G401 (cell line): ENCODE data around the gene SHISAL2A. TPM values are rescaled to one million over a fixed set of nuclear protein-coding genes. Genes with fewer than 3 reads are reported as not detected.

Source experiments
- DNase-seq: peaks from one replicate; pipeline ENCODE4 v3.0.0-alpha.2; 2015; ENCODE audit warnings: low spot score
- in situ Hi-C: cut with HindIII; loops from 2 replicates; pipeline ENCODE4 v1.10.0; 2016; ENCODE audit warnings: low sequenced_read_pairs, mixed read lengths
- total RNA-seq: library from RNA; depleted of rRNA; stranded (reverse); fragments of >200 nt; shearing (Covaris generic); gene quantifications from 2 replicates; pipeline ENCODE4 v1.2.3, GENCODE V29; 2014; rRNA removed

SHISAL2A gene
- total RNA-seq, result not detected in 2 replicates

GRCh38 chr1:52632732-52633290 lies at the start of gene SHISAL2A:
SHISAL2A (plus strand) TSS chr1:52633168; CDS start chr1:52633494, 326 bp downstream.
- in situ Hi-C loops, result no loop called here
- no peak for DNase-seq

GRCh38 chr1:52585474-52585873 lies 47.5 kb upstream of the SHISAL2A start:
- no peak for DNase-seq
- in situ Hi-C loops, result no loop called here

GRCh38 chr1:52588027-52588426 lies 44.9 kb upstream of the SHISAL2A start:
- in situ Hi-C loops, result no loop called here

GRCh38 chr1:52588535-52588934 lies 44.4 kb upstream of the SHISAL2A start:
- no peak for DNase-seq
- in situ Hi-C loops, result no loop called here

More at GRCh38 chr1:52588027-52588426, 44.9 kb upstream of the SHISAL2A start:
- DNase-seq, result no peak

- in situ Hi-C loops, result no loop called here
Measured at GRCh38 chr1:52590266-52590665, 42.7 kb upstream of the SHISAL2A start.

GRCh38 chr1:52592637-52593323 lies 40.2 kb upstream of the SHISAL2A start:
- no peak for DNase-seq
- in situ Hi-C loops, result no loop called here

More at GRCh38 chr1:52590266-52590665, 42.7 kb upstream of the SHISAL2A start:
- no peak for DNase-seq

GRCh38 chr1:52593495-52593894 lies 39.5 kb upstream of the SHISAL2A start:
- DNase-seq, result no peak
- in situ Hi-C loops, result no loop called here

GRCh38 chr1:52595061-52595460 lies 37.9 kb upstream of the SHISAL2A start:
- in situ Hi-C loops, result no loop called here
- no peak for DNase-seq

GRCh38 chr1:52597912-52598311 lies 35.1 kb upstream of the SHISAL2A start:
- in situ Hi-C loops, result no loop called here
- no peak for DNase-seq

GRCh38 chr1:52598729-52599128 lies 34.2 kb upstream of the SHISAL2A start:
- DNase-seq, result no peak
- in situ Hi-C loops, result no loop called here

GRCh38 chr1:52599236-52599635 lies 33.7 kb upstream of the SHISAL2A start:
- no peak for DNase-seq
- in situ Hi-C loops, result no loop called here

- no peak for DNase-seq
- in situ Hi-C loops, result no loop called here
Measured at GRCh38 chr1:52600533-52601179, 32.3 kb upstream of the SHISAL2A start.

GRCh38 chr1:52601519-52601918 lies 31.4 kb upstream of the SHISAL2A start:
- in situ Hi-C loops, result no loop called here
- no peak for DNase-seq

- in situ Hi-C loops, result no loop called here
- DNase-seq, result peak; percentile 44
Measured at GRCh38 chr1:52601991-52602855, 30.7 kb upstream of the SHISAL2A start, which contains the start of gene GPX7. GPX7 (plus strand) TSS chr1:52602371; CDS start chr1:52602410, 39 bp downstream.

GRCh38 chr1:52602856-52603600 lies 29.9 kb upstream of the SHISAL2A start:
- DNase-seq, result peak; percentile 25
- in situ Hi-C loops, result no loop called here

- peak; percentile 63 for DNase-seq
- in situ Hi-C loops, result no loop called here
Measured at GRCh38 chr1:52603630-52604029, 29.3 kb upstream of the SHISAL2A start.

- DNase-seq, result peak; percentile 11
- in situ Hi-C loops, result no loop called here
Measured at GRCh38 chr1:52604063-52604770, 28.8 kb upstream of the SHISAL2A start.
